T-cell (primary cell): ENCODE data around the gene GYPB. TPM values are rescaled to one million over a fixed set of nuclear protein-coding genes. Genes with fewer than 3 reads are reported as not detected.
"Not testable (repeated sequence)": the region's sequence is repeated elsewhere in the genome, so short reads cannot be mapped to it uniquely, and the experiment has no call there.

Experiments used
- ATAC-seq, 4 experiments: fragments of 200-7000 bp in 3 of 4; fragments of 150-1000 bp in 1 of 4; cut with Tn5 transposase; replicated peaks in 1 of 4; 1 replicate in 3 of 4; 2 replicates in 1 of 4; pipeline ENCODE4 v1.10.0; 2021; ENCODE audit warnings: moderate library complexity in 3 of 4, mild to moderate bottlenecking in 2 of 4, moderate number of reproducible peaks in 1 of 4
- CTCF ChIA-PET, 2 donors: fragments of 300-600 bp; sonication (Branson Sonifier 250); formaldehyde crosslinking; loops; one replicate each; lab custom pipeline; 2022; ENCODE audit warnings: antibody characterized with exemption in 2 of 2; lab: Charles Lee
- POLR2A ChIA-PET, 2 donors: fragments of 300-600 bp; sonication (Branson Sonifier 250); formaldehyde crosslinking; loops; one replicate each; lab custom pipeline; 2022; ENCODE audit warnings: antibody characterized with exemption in 2 of 2; lab: Charles Lee
- DNase-seq, 35 experiments: peaks; one replicate each; pipeline versions ENCODE4 v3.0.0 to v3.0.0-alpha.2; 2013 to 2023
- H3K27ac ChIP-seq: one replicate; pipeline ENCODE4 v1.5.1; 2013; ENCODE audit warnings: low read length
- H3K27me3 ChIP-seq, 2 experiments: replicated peaks in 1 of 2; 1 replicate in 1 of 2; 2 replicates in 1 of 2; pipeline versions ENCODE4 v1.6.1 to v1.7.0; 2013; ENCODE audit warnings: low read length in 1 of 2, mixed read lengths in 1 of 2; ENCODE audit not compliant: control insufficient read depth in 2 of 2, insufficient read depth in 2 of 2; ENCODE audit errors: extremely low read depth in 1 of 2
- H3K36me3 ChIP-seq, 2 donors: 1 replicate in 1 of 2; 2 replicates in 1 of 2; pipeline versions ENCODE4 v1.6.1 to v1.7.0; 2013; ENCODE audit warnings: low read length in 1 of 2; ENCODE audit not compliant: control insufficient read depth in 2 of 2, insufficient read depth in 1 of 2; ENCODE audit errors: extremely low read depth in 1 of 2
- H3K4me1 ChIP-seq, 2 experiments: 1 replicate in 1 of 2; 2 replicates in 1 of 2; pipeline versions ENCODE4 v1.6.1 to v1.7.0; 2013; ENCODE audit warnings: low read length in 2 of 2, mixed read lengths in 1 of 2; ENCODE audit not compliant: insufficient read depth in 2 of 2, control insufficient read depth in 1 of 2; ENCODE audit errors: extremely low read depth in 1 of 2
- H3K4me3 ChIP-seq, 2 donors: 1 replicate in 1 of 2; 2 replicates in 1 of 2; pipeline versions ENCODE4 v1.5.1 to v1.7.0; 2013; ENCODE audit warnings: mild to moderate bottlenecking in 2 of 2, low read length in 1 of 2, moderate library complexity in 1 of 2; ENCODE audit not compliant: control insufficient read depth in 1 of 2; ENCODE audit errors: extremely low read depth in 1 of 2
- H3K9me3 ChIP-seq: 2 replicates; pipeline ENCODE4 v1.7.0; 2013
- H3K27ac Mint-ChIP-seq, 2 donors: one replicate each; pipeline ENCODE4 v1.8.0; 2020 to 2021; ENCODE audit warnings: mild to moderate bottlenecking in 2 of 2, mixed read lengths in 2 of 2
- H3K27me3 Mint-ChIP-seq, 2 donors: one replicate each; pipeline ENCODE4 v1.8.0; 2021 to 2022; ENCODE audit warnings: mixed read lengths in 2 of 2
- H3K36me3 Mint-ChIP-seq: one replicate; pipeline ENCODE4 v1.8.0; 2021; ENCODE audit warnings: mixed read lengths
- H3K4me1 Mint-ChIP-seq, 3 donors: one replicate each; pipeline ENCODE4 v1.8.0; 2020 to 2022; ENCODE audit warnings: mixed read lengths in 3 of 3, mild to moderate bottlenecking in 1 of 3
- H3K4me3 Mint-ChIP-seq, 3 donors: one replicate each; pipeline ENCODE4 v1.8.0; 2020 to 2022; ENCODE audit warnings: mild to moderate bottlenecking in 3 of 3, mixed read lengths in 3 of 3, moderate library complexity in 3 of 3
- H3K9me3 Mint-ChIP-seq, 3 donors: one replicate each; pipeline ENCODE4 v1.8.0; 2020 to 2022; ENCODE audit warnings: mixed read lengths in 3 of 3
- WGBS: methylation state at CpG from one replicate; pipeline ENCODE4 v1.1.5; 2013; ENCODE audit warnings: missing lambda C conversion rate; ENCODE audit not compliant: insufficient coverage; 5-methylcytosine and 5-hydroxymethylcytosine counted together
- total RNA-seq, 35 experiments: library from RNA in 6 of 35; stranded (reverse) in 6 of 35; fragments of 120-200 nt in 1 of 35; gene quantifications; one replicate each; pipeline versions ENCODE4 v1.2.1 to v1.2.4 and lab custom pipeline; 2013 to 2026

Gene GYPB
- total RNA-seq, 5 donors from 2014 or later (not counting 1 experiment from before 2014, with no cell fraction given) = not detected

GRCh38 chr4:144050631-144051030, 31.5 kb upstream of the GYPB start:
- H3K36me3 ChIP-seq, H3K4me3 Mint-ChIP-seq, H3K4me1 Mint-ChIP-seq, H3K27me3 ChIP-seq, ATAC-seq, CTCF ChIA-PET, H3K9me3 ChIP-seq, H3K9me3 Mint-ChIP-seq, H3K4me1 ChIP-seq, H3K27me3 Mint-ChIP-seq, DNase-seq, H3K27ac Mint-ChIP-seq, H3K4me3 ChIP-seq, H3K36me3 Mint-ChIP-seq, H3K27ac ChIP-seq: not testable (repeated sequence)
- WGBS = no CpG with 5 or more reads among the region's 2 CpGs
- POLR2A ChIA-PET = interaction anchor here in 1 of 2 donors (0.6 kb wide), 1 partner anchor 251 kb away, joined by 3 read pairs; no protein-coding TSS in a partner anchor

- H3K27ac ChIP-seq, H3K36me3 Mint-ChIP-seq, H3K9me3 ChIP-seq, POLR2A ChIA-PET, H3K4me1 ChIP-seq, DNase-seq, H3K27me3 Mint-ChIP-seq, H3K4me3 Mint-ChIP-seq, H3K9me3 Mint-ChIP-seq, H3K27ac Mint-ChIP-seq, CTCF ChIA-PET, H3K36me3 ChIP-seq, H3K27me3 ChIP-seq, H3K4me3 ChIP-seq, H3K4me1 Mint-ChIP-seq, ATAC-seq: not testable (repeated sequence)
- no CpG with 5 or more reads among the region's 6 CpGs for WGBS
Observed at GRCh38 chr4:144049495-144050424, 30.6 kb upstream of the GYPB start.

DNA sequence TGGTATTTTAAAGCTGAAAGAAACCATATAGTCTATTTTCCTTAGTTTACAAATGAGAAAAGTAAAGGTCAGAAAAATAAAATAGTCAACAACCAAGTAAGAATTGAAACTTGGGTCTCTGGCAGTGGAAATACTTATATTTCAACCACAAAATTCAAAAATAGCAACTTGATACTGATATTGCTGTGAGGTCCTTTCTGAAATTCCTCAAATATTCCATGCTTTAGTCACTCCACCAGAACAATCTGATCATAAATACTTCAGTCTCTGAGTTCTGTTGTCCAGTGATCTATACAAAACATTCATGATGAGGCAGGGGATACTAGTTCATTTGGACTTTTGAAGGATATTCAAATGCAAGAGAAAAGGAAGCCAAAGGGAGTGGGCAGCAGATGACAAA, 25.8 kb upstream of the GYPB start:
- H3K27ac ChIP-seq, H3K36me3 ChIP-seq, H3K4me1 Mint-ChIP-seq, H3K4me3 ChIP-seq, H3K4me1 ChIP-seq, H3K9me3 ChIP-seq, H3K4me3 Mint-ChIP-seq, H3K27me3 ChIP-seq, CTCF ChIA-PET, H3K36me3 Mint-ChIP-seq, ATAC-seq, H3K9me3 Mint-ChIP-seq, DNase-seq, POLR2A ChIA-PET, H3K27me3 Mint-ChIP-seq, H3K27ac Mint-ChIP-seq: not testable (repeated sequence)

DNA sequence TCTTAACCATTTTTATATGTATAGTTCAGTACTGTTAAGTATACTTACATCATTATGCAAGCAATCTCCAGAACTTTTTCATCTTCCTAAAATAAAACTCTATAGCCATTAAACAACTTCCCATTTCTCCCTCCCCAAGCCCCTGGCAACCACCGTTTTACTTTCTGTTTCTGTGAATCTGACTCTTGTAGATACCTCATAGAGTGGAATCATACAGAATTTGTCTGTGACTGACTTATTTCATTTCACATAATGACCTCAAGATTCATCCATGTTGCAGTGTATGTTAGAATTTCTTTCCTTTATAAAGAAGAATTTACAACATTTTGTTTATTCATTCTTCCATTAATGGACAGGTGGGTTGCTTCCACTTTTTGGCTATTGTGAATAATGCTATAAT, 13.4 kb upstream of the GYPB start:
- WGBS = no CpG with 5 or more reads among the region's 1 CpG
- ATAC-seq, DNase-seq, H3K9me3 ChIP-seq, H3K9me3 Mint-ChIP-seq, H3K4me1 ChIP-seq, H3K36me3 Mint-ChIP-seq, H3K27ac Mint-ChIP-seq, H3K4me3 ChIP-seq, H3K36me3 ChIP-seq, H3K27me3 ChIP-seq, POLR2A ChIA-PET, CTCF ChIA-PET, H3K27ac ChIP-seq, H3K4me3 Mint-ChIP-seq, H3K27me3 Mint-ChIP-seq: not testable (repeated sequence)
- peaks cover 0 to 13% (median 5%) of the 10 kb centered on the region in 3 donors for H3K4me1 Mint-ChIP-seq

DNA sequence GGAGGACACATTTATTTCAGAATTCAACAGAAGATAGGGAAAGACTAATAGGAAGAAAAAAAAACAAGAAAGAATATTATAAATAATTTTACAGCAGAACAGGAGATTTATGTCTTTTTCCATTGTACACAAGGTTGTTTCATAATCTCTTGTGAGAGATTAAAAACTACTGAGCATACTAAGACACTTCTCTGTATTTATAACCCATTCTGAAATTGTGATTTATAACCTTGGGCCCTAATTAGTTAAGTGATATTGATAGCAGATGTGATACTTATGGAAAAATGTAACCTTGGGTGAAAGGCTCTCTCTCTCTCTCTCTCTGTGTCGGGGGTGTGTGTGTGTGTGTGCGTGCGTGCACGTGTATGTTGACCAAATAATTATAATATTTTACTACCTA, 12.7 kb upstream of the GYPB start:
- no CpG with 5 or more reads among the region's 4 CpGs for WGBS
- ATAC-seq, H3K9me3 Mint-ChIP-seq, CTCF ChIA-PET, POLR2A ChIA-PET, H3K36me3 Mint-ChIP-seq, H3K4me3 ChIP-seq, H3K27ac ChIP-seq, H3K4me1 ChIP-seq, H3K9me3 ChIP-seq, DNase-seq, H3K4me3 Mint-ChIP-seq, H3K36me3 ChIP-seq, H3K27me3 ChIP-seq, H3K27me3 Mint-ChIP-seq, H3K27ac Mint-ChIP-seq: not testable (repeated sequence)
- peaks cover 0 to 13% (median 5%) of the 10 kb centered on the region in 3 donors for H3K4me1 Mint-ChIP-seq

GRCh38 chr4:144031369-144031768, 12.2 kb upstream of the GYPB start:
- H3K27me3 Mint-ChIP-seq, CTCF ChIA-PET, H3K9me3 Mint-ChIP-seq, ATAC-seq, H3K36me3 ChIP-seq, H3K27ac Mint-ChIP-seq, DNase-seq, H3K27me3 ChIP-seq, H3K9me3 ChIP-seq, H3K36me3 Mint-ChIP-seq, H3K4me1 ChIP-seq, H3K4me3 Mint-ChIP-seq, H3K27ac ChIP-seq, POLR2A ChIA-PET, H3K4me3 ChIP-seq: not testable (repeated sequence)
- WGBS = no CpG with 5 or more reads among the region's 3 CpGs
- peaks cover 0 to 13% (median 5%) of the 10 kb centered on the region in 3 donors for H3K4me1 Mint-ChIP-seq
